ENCODE measurements around the gene PRLHR.

- TF ChIP-seq CTCF (conservative IDR thresholded peaks at IDR 0.05) (no peak), ZFX (IDR thresholded peaks at IDR 0.05) (no peak)
These were observed 9.7 kb downstream of the PRLHR start for GRCh38 chr10:118585794-118586193.
